GM21576 (cell line): ENCODE measurements around the gene NT5C3B.
"Not testable (repeated sequence)": the region's sequence is repeated elsewhere in the genome, so short reads cannot be mapped to it uniquely, and the experiment has no call there.

Experiments
- ATAC-seq: cut with Tn5 transposase; IDR thresholded peaks from one replicate; pipeline ENCODE4 v1.9.1; 2021; ENCODE audit warnings: mild to moderate bottlenecking, moderate library complexity; ENCODE audit not compliant: unreplicated experiment

NT5C3B gene

GRCh38 chr17:41835800-41836549 lies at the start of gene NT5C3B:
Gene NT5C3B (minus strand): TSS chr17:41836232. CDS start chr17:41836193, 39 bp downstream.
- ATAC-seq: no peak

GRCh38 chr17:41885733-41886132 lies 49.7 kb upstream of the NT5C3B start:
- ATAC-seq: no peak

- ATAC-seq: no peak
These were observed 46.7 kb upstream of the NT5C3B start for GRCh38 chr17:41882756-41883155.

- no peak for ATAC-seq
These were observed 44.1 kb upstream of the NT5C3B start for GRCh38 chr17:41880130-41880529.

GRCh38 chr17:41874293-41874670 lies 38.2 kb upstream of the NT5C3B start:
- ATAC-seq: not testable (repeated sequence)

- ATAC-seq: no peak
These were observed 37.7 kb upstream of the NT5C3B start for GRCh38 chr17:41873559-41874292.

- ATAC-seq: no peak
These were observed 35.8 kb upstream of the NT5C3B start for GRCh38 chr17:41871789-41872188.

GRCh38 chr17:41870627-41871026 lies 34.6 kb upstream of the NT5C3B start:
- ATAC-seq: no peak

GRCh38 chr17:41870097-41870496 lies 34.1 kb upstream of the NT5C3B start:
- ATAC-seq: no peak

GRCh38 chr17:41869426-41869825 lies 33.4 kb upstream of the NT5C3B start:
- no peak for ATAC-seq

GRCh38 chr17:41868568-41868967 lies 32.5 kb upstream of the NT5C3B start:
- no peak for ATAC-seq

GRCh38 chr17:41865596-41865893 lies 29.5 kb upstream of the NT5C3B start:
- no peak for ATAC-seq

- peak; percentile 77 for ATAC-seq
These were observed 29.0 kb upstream of the NT5C3B start, which contains the start of gene KLHL11 for GRCh38 chr17:41864836-41865595. Gene KLHL11 (minus strand): TSS chr17:41865423. CDS start chr17:41865370, 53 bp downstream.

- ATAC-seq: peak; percentile 25
These were observed 28.4 kb upstream of the NT5C3B start for GRCh38 chr17:41864498-41864835.

GRCh38 chr17:41863074-41863848 lies 27.2 kb upstream of the NT5C3B start:
- ATAC-seq: no peak

GRCh38 chr17:41860254-41860931 lies 24.4 kb upstream of the NT5C3B start:
- no peak for ATAC-seq

- not testable (repeated sequence) for ATAC-seq
These were observed 15.3 kb upstream of the NT5C3B start for GRCh38 chr17:41851382-41851781.

- no peak for ATAC-seq
These were observed 13.4 kb upstream of the NT5C3B start for GRCh38 chr17:41849251-41849990.

- no peak for ATAC-seq
These were observed 12.8 kb upstream of the NT5C3B start for GRCh38 chr17:41848788-41849187.

GRCh38 chr17:41844971-41845370 lies 8.9 kb upstream of the NT5C3B start:
- ATAC-seq: no peak
